ENCODE data around the gene OR13C2.
"Not testable (repeated sequence)": the region's sequence is repeated elsewhere in the genome, so short reads cannot be mapped to it uniquely, and the experiment has no call there.

Gene OR13C2

DNA sequence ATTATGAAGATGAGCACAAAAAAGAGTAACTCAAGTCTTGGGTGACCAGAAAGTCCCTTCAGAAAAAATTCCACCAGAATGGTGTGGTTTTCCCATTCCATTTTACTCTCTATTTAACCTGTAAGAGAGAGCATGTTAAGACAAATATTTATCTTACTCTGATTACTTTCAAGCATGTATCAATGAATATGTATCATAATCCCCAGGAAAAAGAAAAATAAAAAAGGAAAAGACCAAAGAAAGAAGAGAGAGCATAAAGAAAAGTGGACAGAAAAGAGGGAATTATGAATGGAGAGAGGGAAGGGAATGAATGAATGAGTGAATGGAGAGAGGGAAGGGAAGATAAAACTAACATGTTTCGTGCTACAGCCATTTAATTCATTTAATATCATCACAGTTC, at the start of gene OR13C2:
TSS of gene OR13C2 (minus strand) at position 101 of the 400 bp plus-strand sequence. CDS start at position 101, 0 bp downstream.
- DNase-seq, result not testable (repeated sequence)

GRCh38 chr9:104635456-104635855, 30.0 kb upstream of the OR13C2 start:
- DNase-seq, result no peak

DNA sequence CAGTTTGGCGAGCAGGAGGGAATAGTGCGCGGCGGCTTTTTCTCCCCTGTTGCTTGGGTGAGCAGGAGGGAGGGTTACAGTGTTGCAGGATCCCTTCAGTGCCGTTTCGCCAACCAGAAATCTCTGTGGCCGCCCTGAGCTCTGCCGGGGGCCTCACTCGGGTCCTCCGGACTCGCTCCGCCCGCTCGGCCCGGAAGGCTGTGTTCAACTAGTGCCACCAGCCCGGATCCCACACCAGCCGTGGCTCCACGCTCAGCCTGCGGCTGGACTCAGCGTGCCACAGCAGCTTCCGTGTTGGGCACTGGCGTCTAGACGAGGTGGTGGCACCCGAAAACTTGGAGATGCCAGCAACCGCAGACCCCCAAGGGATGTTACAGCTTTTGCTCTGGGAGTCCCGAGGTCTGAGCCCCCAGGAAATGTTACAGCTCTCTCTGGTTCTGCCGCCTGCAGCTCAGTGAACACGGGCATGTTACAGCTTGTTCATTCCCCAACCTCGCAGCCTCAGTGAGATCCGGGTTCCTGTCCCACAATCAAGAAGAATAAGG, 28.6 kb upstream of the OR13C2 start:
- no peak for DNase-seq

DNA sequence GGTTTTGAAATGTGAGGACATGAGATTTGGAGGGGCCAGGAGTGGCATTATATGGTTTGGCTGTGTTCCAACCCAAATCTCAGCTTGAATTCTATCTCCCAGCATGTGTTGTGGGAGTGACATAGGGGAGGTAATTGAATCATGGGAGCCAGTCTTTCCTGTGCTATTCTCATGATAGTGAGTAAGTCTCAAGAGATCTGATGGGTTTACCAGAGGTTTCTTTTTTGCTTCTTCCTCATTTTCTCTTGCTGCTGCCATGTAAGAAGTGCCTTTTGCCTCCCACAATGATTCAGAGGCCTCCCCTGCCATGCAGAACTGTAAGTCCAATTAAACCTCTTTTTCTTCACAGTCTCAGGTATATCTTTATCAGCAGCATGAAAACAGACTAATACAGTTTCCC, 20.5 kb upstream of the OR13C2 start:
- DNase-seq, result not testable (repeated sequence)

DNA sequence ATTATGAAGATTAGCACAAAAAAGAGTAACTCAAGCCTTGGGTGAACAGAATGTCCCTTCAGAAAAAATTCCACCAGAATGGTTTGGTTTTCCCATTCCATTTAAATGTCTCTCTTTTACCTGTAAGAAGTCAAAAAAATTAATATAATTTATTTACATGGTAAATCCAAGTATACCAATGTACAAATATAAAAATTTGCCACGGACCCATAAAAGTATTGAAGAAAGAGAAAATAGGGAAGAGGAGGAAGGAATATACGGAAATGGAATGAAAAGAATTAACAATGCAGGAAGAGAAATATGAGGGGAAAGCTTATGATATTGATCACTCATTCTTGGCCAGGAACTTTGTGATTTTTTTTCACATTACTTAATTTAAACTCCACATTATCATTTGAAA, 12.7 kb upstream of the OR13C2 start, which contains the start of gene OR13C9:
TSS of gene OR13C9 (minus strand) at position 101 of the 400 bp plus-strand sequence. CDS start at position 101, 0 bp downstream.
- no peak for DNase-seq

GRCh38 chr9:104617418-104617817, 12.0 kb upstream of the OR13C2 start:
- no peak for DNase-seq

GRCh38 chr9:104611213-104611612, 5.8 kb upstream of the OR13C2 start:
- no peak for DNase-seq

DNA sequence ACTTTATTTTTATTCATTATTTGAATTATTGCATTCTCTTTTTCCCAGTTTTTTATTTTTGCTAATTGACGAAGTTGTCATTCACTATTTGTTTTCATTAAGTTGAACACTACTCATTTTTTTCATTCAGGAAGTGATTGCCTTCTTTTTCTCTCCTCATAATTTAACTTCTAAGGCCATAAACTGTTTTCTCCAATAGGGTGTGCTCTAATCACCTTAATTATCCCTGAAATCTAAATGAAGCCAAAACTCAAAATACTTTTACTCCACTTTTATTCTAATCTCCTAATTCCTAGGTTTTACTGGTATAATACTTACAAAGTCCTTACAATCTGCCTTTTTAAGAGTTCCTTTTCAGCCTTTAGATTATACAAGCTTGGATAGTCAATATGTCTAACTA, 2.9 kb upstream of the OR13C2 start:
- DNase-seq, result no peak

GRCh38 chr9:104606152-104606551, 725 bp upstream of the OR13C2 start:
- no peak for DNase-seq

- DNase-seq, result no peak
Observed at GRCh38 chr9:104604801-104605200, 626 bp downstream of the OR13C2 start.

DNA sequence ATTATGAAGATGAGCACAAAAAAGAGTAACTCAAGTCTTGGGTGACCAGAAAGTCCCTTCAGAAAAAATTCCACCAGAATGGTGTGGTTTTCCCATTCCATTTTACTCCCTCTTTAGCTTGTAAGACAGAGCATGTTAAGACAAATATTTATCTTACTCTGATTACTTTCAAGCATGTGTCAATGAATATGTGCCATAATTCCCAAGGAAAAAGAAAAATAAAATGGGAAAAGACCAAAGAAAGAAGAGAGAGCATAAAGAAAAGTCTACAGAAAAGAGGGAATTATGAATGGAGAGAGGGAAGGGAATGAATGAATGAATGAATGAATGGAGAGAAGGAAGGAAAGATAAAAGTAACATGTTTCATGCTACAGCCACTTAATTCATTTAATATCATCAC, 6.1 kb downstream of the OR13C2 start, which contains the start of gene OR13C5:
TSS of gene OR13C5 (minus strand) at position 101 of the 400 bp plus-strand sequence. CDS start at position 101, 0 bp downstream.
- DNase-seq, result not testable (repeated sequence)

DNA sequence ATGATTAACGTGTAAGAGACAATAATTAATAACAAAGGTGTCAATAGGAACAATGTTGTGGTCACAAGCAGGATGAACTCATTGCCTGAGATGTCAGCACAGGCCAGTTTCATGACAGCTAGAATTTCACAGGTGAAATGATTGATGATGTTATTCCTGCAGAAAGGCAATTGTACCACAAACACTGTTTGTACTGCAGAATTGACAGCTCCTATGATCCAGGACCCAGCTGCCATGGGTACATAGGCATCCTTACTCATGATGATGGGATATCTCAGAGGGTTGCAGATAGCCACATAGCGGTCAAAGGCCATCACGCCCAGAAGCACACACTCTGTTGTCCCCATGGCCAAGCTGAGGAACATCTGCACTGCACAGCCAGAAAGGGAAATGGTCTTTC, 6.7 kb downstream of the OR13C2 start:
- DNase-seq, result not testable (repeated sequence)

- DNase-seq, result no peak
Observed at GRCh38 chr9:104589626-104590025, 15.8 kb downstream of the OR13C2 start.

- no peak for DNase-seq
Observed at GRCh38 chr9:104586496-104587180, 18.8 kb downstream of the OR13C2 start.

- DNase-seq, result no peak
Observed at GRCh38 chr9:104580562-104580961, 24.9 kb downstream of the OR13C2 start.

GRCh38 chr9:104577263-104577662, 28.2 kb downstream of the OR13C2 start:
- no peak for DNase-seq

- no peak for DNase-seq
Observed at GRCh38 chr9:104575456-104575855, 30.0 kb downstream of the OR13C2 start.

DNA sequence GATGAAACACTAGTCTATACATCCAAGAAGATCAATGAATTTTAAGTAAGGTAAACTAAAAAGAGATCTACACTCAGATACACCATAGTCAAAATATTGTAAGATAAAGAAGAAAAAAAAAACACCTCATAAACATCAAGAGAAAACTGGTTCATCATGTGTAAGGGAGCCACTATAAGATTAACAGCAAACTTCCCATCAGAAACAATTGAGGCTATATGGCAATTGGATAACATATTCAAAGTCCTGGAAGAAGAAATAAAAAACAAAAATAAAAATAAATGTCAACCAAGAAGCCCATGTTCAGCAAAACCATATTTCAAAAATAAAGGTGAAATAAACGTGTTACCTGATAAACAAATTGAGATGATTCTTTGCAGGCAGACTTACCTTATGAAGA, 32.8 kb downstream of the OR13C2 start:
- DNase-seq, result no peak

- no peak for DNase-seq
Observed at GRCh38 chr9:104568868-104569267, 36.6 kb downstream of the OR13C2 start, which contains the start of gene OR13C8. Gene OR13C8 (plus strand): TSS chr9:104569168. CDS start chr9:104569168, 0 bp downstream.

DNA sequence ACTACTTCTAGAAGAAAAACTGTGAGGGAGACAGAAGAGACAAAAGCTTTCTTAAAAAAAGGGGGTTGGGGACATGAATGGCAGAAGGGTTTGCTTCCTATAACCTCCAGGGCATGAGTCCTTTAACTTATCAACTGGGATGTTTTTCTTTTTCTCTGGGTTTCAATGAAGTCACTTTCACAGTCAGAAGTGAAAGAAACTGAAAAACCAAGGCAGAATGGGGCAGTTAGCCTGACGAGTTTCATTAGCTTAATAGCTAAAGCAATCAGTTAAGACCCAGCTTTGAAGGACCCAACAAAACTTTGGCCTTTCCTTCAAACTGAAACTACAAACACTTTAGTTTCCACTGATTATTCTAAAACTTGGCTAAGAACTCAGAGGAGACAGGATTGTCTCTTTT, 41.1 kb downstream of the OR13C2 start:
- no peak for DNase-seq

- no peak for DNase-seq
Observed at GRCh38 chr9:104556830-104557634, 48.4 kb downstream of the OR13C2 start.

DNA sequence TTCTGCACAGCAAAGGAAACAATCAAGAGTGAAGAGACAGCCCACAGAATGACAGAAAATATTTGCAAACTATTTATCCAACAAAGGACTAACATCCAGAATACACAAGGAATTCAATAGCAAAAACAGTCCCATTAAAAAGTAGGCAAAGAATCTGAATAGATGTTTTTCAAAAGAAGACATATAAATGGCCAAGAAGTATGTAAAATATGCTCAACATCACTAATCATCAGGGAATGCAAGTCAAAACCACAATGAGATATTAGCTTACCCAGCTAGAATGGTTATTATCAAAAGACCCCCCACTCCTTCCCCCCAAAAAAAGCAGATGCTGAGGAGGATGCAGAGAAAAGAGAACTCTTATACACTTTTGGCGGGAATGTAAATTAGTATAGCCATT, 49.9 kb downstream of the OR13C2 start:
- no peak for DNase-seq

All from activated CD4-positive, alpha-beta T cell treated with anti-CD3 and anti-CD28 coated beads for 4 hours (primary cell).